Right atrium auricular region (tissue), 2 donors: ENCODE results near the gene ECHS1. TPM values are rescaled to one million over a fixed set of nuclear protein-coding genes. Genes with fewer than 3 reads are reported as not detected.

Source experiments
- DNase-seq: peaks from one replicate; pipeline ENCODE4 v3.0.0-alpha.2; 2019; ENCODE audit warnings: low spot score
- H3K27ac ChIP-seq, 2 donors: fragments of 200-600 bp; sonication (generic); 1 replicate in 1 of 2; 2 replicates in 1 of 2; pipeline ENCODE4 v1.5.1; 2016 to 2019
- H3K27me3 ChIP-seq, 2 donors: fragments of 200-600 bp; sonication (generic); one replicate each; pipeline versions ENCODE4 v1.5.1 to v1.6.0; 2017 to 2019
- H3K36me3 ChIP-seq: fragments of 200-600 bp; sonication (generic); one replicate; pipeline ENCODE4 v1.5.1; 2016
- H3K4me1 ChIP-seq, 2 donors: fragments of 200-600 bp; sonication (generic); one replicate each; pipeline versions ENCODE4 v1.5.1 to v1.6.0; 2017 to 2019
- H3K4me3 ChIP-seq, 2 donors: fragments of 200-600 bp; sonication (generic); 1 replicate in 1 of 2; 2 replicates in 1 of 2; pipeline ENCODE4 v1.5.1; 2017 to 2019; ENCODE audit warnings: mild to moderate bottlenecking in 1 of 2, moderate library complexity in 1 of 2
- H3K9me3 ChIP-seq, 2 donors: fragments of 200-600 bp; sonication (generic); one replicate each; pipeline ENCODE4 v1.5.1; 2019
- total RNA-seq, 2 donors: library from RNA; depleted of rRNA; stranded (reverse); fragments of >200 nt; gene quantifications; one replicate each; pipeline ENCODE4 v1.1.0, GENCODE V29; 2016
- TF ChIP-seq, protein P1 (sequence below), 2 donors: fragments of 200-600 bp; sonication (generic); IDR thresholded peaks; one replicate each; pipeline ENCODE4 v1.5.1; 2019; ENCODE audit warnings: antibody characterized with exemption in 2 of 2

Gene ECHS1
- total RNA-seq, 2 donors from 2014 or later: 89.8 to 146 TPM

DNA sequence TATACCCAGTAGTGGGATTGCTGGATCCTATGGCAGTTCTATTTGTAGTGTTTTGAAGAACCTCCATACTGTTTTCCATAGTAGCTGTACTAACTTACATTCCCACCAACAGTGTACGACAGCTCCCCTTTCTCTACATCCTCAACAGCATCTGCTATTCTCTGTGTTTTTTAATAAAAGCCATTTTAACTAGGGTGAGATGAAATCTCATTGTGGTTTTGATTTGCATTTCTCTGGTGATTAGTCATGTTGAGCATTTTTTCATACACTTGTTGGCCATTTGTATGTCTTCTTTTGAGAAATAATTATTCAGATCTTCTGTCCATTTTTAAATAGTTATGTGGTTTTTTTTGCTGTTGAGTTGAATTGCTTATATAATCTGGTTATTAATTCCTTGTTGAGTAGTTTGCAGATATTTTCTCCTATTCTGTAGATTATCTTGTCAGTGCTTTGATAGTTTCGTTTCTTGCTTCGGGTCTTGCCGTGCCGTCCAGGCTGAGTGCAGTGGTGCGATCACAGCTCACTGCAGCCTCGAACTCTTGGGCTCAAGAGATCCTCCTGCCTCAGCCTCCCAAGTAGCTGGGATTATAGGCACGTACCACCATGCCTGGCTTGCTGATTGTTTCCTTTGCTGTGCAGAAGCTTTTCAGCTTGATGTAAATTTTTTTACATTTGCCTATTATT is 32.8 kb upstream of the ECHS1 start:
- no peak for DNase-seq
- H3K4me1 ChIP-seq: no peaks in the 10 kb centered on the region
- no peaks in the 10 kb centered on the region for H3K27me3 ChIP-seq
- peaks cover 0 to 6% of the 10 kb centered on the region in 2 donors for H3K9me3 ChIP-seq
- TF ChIP-seq, protein P1, sequence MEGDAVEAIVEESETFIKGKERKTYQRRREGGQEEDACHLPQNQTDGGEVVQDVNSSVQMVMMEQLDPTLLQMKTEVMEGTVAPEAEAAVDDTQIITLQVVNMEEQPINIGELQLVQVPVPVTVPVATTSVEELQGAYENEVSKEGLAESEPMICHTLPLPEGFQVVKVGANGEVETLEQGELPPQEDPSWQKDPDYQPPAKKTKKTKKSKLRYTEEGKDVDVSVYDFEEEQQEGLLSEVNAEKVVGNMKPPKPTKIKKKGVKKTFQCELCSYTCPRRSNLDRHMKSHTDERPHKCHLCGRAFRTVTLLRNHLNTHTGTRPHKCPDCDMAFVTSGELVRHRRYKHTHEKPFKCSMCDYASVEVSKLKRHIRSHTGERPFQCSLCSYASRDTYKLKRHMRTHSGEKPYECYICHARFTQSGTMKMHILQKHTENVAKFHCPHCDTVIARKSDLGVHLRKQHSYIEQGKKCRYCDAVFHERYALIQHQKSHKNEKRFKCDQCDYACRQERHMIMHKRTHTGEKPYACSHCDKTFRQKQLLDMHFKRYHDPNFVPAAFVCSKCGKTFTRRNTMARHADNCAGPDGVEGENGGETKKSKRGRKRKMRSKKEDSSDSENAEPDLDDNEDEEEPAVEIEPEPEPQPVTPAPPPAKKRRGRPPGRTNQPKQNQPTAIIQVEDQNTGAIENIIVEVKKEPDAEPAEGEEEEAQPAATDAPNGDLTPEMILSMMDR (IDR thresholded peaks at IDR 0.05): no peak
- H3K4me3 ChIP-seq: no peak overlapping the region
- H3K36me3 ChIP-seq: peaks cover 70% of the 10 kb centered on the region
- no peak overlapping the region for H3K27ac ChIP-seq

DNA sequence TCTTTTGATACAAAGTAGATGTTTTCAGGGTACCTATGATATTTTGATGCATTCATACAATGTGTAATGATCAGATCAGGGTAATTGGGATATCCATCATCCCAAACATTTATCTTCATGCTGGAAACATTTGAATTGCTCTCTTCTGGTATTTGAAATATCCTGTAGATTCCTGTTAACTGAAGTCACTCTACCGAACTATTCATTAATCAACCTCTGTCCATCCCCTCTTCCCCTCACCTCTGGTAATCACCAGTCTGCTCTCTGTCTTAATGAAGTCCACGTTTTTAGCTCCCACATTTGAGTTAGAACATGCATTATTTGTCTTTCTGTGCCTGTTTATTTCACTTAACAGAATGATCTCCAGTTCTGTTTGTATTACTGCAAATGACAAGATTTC is 32.1 kb upstream of the ECHS1 start:
- Histone ChIP-seq H3K9me3 (no peaks in the 10 kb centered on the region), H3K36me3 (peaks cover 68% of the 10 kb centered on the region), H3K27me3 (no peaks in the 10 kb centered on the region), H3K4me1 (no peaks in the 10 kb centered on the region), H3K4me3 (no peak overlapping the region), H3K27ac (no peak overlapping the region)
- TF ChIP-seq, protein P1 (IDR thresholded peaks at IDR 0.05): no peak
- DNase-seq: no peak

DNA sequence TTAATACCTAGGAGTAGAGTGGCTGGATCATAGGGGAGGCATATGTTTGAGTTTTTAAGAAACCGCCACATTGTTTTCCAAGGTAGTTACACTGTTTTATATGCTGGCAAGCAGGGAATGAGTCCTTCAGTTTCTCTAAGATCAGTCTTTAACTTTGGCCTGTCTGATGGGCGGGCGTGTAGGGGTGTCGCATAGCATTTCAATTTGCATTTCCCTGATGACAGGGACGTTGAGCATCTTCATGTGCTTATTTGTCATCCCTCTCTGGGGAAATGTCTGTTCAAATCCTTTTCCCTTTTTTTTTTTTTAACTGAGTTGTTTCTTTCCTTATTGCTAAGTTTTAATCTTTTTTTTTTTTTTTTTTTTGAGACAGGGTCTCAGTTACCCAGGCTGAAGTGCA is 30.6 kb upstream of the ECHS1 start:
- DNase-seq: no peak
- Histone ChIP-seq H3K4me1 (no peaks in the 10 kb centered on the region), H3K27me3 (no peaks in the 10 kb centered on the region), H3K27ac (no peak overlapping the region), H3K36me3 (peaks cover 68% of the 10 kb centered on the region), H3K4me3 (no peak overlapping the region), H3K9me3 (no peaks in the 10 kb centered on the region)
- TF ChIP-seq, protein P1 (IDR thresholded peaks at IDR 0.05): no peak

DNA sequence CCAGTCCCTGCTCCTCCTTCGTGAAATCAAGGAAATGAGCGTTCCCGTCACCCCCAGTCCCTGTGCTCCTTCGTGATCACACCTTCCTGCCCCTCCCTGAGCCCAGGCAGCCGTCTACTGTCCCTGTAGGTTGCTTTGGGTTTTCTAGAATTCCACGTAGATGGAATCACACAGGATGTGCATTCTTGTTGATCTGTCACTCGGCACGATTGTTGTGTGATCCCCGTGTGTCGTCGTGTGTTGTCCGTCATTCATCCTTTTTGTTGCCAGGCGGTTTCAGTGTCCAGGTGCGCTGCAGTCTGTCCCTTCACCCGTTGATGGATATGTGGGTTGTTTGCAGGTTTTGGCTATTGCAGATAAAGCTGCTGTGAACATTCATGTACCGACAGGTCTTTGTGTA is 30.2 kb upstream of the ECHS1 start:
- Histone ChIP-seq H3K36me3 (peaks cover 68% of the 10 kb centered on the region), H3K9me3 (no peaks in the 10 kb centered on the region), H3K27me3 (no peaks in the 10 kb centered on the region), H3K4me1 (no peaks in the 10 kb centered on the region), H3K27ac (no peak overlapping the region), H3K4me3 (no peak overlapping the region)
- TF ChIP-seq, protein P1 (IDR thresholded peaks at IDR 0.05): no peak
- no peak for DNase-seq

DNA sequence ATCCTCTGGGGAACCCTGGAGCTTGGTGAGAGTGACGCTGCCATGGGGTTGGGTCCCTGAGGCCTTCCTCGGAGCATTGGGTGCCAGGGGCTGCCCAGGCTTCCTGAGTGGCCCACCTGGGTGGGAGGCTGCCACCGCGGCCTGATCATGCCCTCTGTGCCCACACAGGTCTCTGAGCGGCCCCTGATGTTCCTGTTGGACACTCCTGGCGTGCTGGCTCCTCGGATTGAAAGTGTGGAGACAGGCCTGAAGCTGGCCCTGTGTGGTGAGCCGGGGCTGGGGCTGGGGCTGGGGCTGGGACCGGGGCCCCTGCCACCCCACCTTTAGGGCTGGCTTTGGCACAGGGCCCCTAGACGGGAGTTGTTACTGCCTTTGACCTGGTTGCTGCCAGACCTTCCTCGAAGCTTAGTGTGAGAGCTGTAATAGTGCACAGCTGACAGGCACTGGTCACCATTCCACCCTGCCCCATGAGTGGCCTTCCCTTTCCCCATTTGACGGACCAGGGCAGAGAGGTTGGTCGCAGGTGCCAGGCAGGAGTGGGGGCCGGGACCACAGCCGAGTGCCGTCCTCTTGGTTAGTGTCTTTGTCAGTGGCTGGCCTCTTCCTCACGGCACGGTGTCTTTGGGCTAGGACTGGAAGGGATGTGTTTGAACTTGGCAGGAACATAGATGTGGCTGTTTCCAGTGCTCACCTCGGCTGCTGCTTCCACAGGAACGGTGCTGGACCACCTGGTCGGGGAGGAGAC is 29.0 kb upstream of the ECHS1 start:
- no peaks in the 10 kb centered on the region for H3K9me3 ChIP-seq
- no peak overlapping the region for H3K27ac ChIP-seq
- TF ChIP-seq, protein P1 (IDR thresholded peaks at IDR 0.05): no peak
- no peaks in the 10 kb centered on the region for H3K4me1 ChIP-seq
- peaks cover 67% of the 10 kb centered on the region for H3K36me3 ChIP-seq
- no peak overlapping the region for H3K4me3 ChIP-seq
- DNase-seq: no peak
- H3K27me3 ChIP-seq: no peaks in the 10 kb centered on the region
